Stomach (tissue), 9 donors: ENCODE data around the gene CDC20B. TPM values are rescaled to one million over a fixed set of nuclear protein-coding genes. Genes with fewer than 3 reads are reported as not detected.
"Not testable (repeated sequence)": the region's sequence is repeated elsewhere in the genome, so short reads cannot be mapped to it uniquely, and the experiment has no call there.

Source experiments
- DNase-seq, 2 donors: peaks; one replicate each; pipeline versions ENCODE4 v3.0.0 to v3.0.0-alpha.2; 2013 to 2019
- H3K27ac ChIP-seq, 5 donors: fragments of 200-600 bp in 4 of 5; sonication (generic) in 4 of 5; one replicate each; pipeline ENCODE4 v1.5.1; 2013 to 2019; ENCODE audit warnings: mild to moderate bottlenecking in 1 of 5, moderate library complexity in 1 of 5
- H3K27me3 ChIP-seq, 3 donors: fragments of 200-600 bp; sonication (generic); one replicate each; pipeline ENCODE4 v1.5.1; 2017 to 2019; ENCODE audit warnings: mixed run types in 1 of 3
- H3K36me3 ChIP-seq, 4 donors: fragments of 200-600 bp; sonication (generic); 1 replicate in 3 of 4; 2 replicates in 1 of 4; pipeline ENCODE4 v1.5.1; 2016 to 2019
- H3K4me1 ChIP-seq, 4 donors: fragments of 200-600 bp; sonication (generic); one replicate each; pipeline ENCODE4 v1.5.1; 2016 to 2019
- H3K4me3 ChIP-seq, 4 donors: fragments of 200-600 bp; sonication (generic) in 3 of 4; one replicate each; pipeline ENCODE4 v1.5.1; 2016 to 2019; ENCODE audit warnings: mild to moderate bottlenecking in 1 of 4
- H3K9me3 ChIP-seq, 4 donors: fragments of 200-600 bp; sonication (generic); one replicate each; pipeline ENCODE4 v1.5.1; 2016 to 2019
- CTCF ChIP-seq, 7 experiments: fragments of 450-650 bp in 4 of 7; fragments of 200-600 bp in 3 of 7; sonication (generic) in 3 of 7; IDR thresholded peaks; one replicate each; pipeline ENCODE4 v1.5.1; 2016 to 2019; ENCODE audit warnings: antibody characterized with exemption in 7 of 7, control low read depth in 2 of 7, mild to moderate bottlenecking in 1 of 7
- EP300 ChIP-seq: sonication (generic); formaldehyde crosslinking; IDR thresholded peaks from one replicate; pipeline ENCODE4 v1.6.1; 2017; ENCODE audit warnings: antibody characterized with exemption
- POLR2A ChIP-seq, 4 donors: fragments of 450-650 bp; IDR thresholded peaks; one replicate each; pipeline ENCODE4 v1.6.1; 2016; ENCODE audit warnings: antibody characterized with exemption in 4 of 4, control low read depth in 2 of 4, mild to moderate bottlenecking in 1 of 4, moderate library complexity in 1 of 4
- POLR2AphosphoS5 ChIP-seq, 3 donors: sonication (generic); formaldehyde crosslinking; IDR thresholded peaks; one replicate each; pipeline ENCODE4 v1.6.1; 2016; ENCODE audit warnings: antibody characterized with exemption in 3 of 3
- WGBS, 5 donors: extraction: QIAGEN DNeasy Blood & Tissue Kit in 3 of 5; methylation state at CpG; one replicate each; pipeline versions ENCODE4 v1.1.5 to v1.1.7; 2013 to 2018; 5-methylcytosine and 5-hydroxymethylcytosine counted together
- intact Hi-C: fragments of 100-400 bp; cut with DNase I; formaldehyde crosslinking; loops from one replicate; pipeline ENCODE4 v1.15.1; 2023; ENCODE audit warnings: low total_unique reads
- polyA plus RNA-seq, 3 donors: library from polyadenylated mRNA; stranded (reverse); fragments of 200-250 nt; gene quantifications; one replicate each; pipeline ENCODE4 v1.2.3, GENCODE V29; 2013
- total RNA-seq, 5 donors: library from RNA; depleted of rRNA; stranded (reverse); fragments of >200 nt; gene quantifications; one replicate each; pipeline versions ENCODE4 v1.1.0 to v1.2.3, GENCODE V29; 2014 to 2016
- donor health status: healthy with polysubstance abuse.
- donor health status: Bipolar disorder and iron deficiency.
- donor health status: healthy.

CDC20B gene
- total and polyA plus RNA-seq, 8 donors, result not detected

- H3K27ac ChIP-seq, result no peak overlapping the region
- intact Hi-C loops, result no loop called here
- no peaks in the 10 kb centered on the region for H3K4me1 ChIP-seq
- no peaks in the 10 kb centered on the region for H3K36me3 ChIP-seq
- H3K4me3 ChIP-seq, result no peak overlapping the region
- WGBS, 5 donors, result 70 to 82% (median 81%) methylated on average over 2 to 3 of the region's 3 CpGs
- no peaks in the 10 kb centered on the region for H3K9me3 ChIP-seq
- no peaks in the 10 kb centered on the region for H3K27me3 ChIP-seq
- TF ChIP-seq CTCF (IDR thresholded peaks at IDR 0.05) (no peak), EP300 (no peak)
- DNase-seq, result no peak
Observed at GRCh38 chr5:55114061-55114460, 58.9 kb downstream of the CDC20B start.

GRCh38 chr5:55113327-55113726, 59.6 kb downstream of the CDC20B start:
- no peak overlapping the region for H3K4me3 ChIP-seq

GRCh38 chr5:55110217-55110616, 62.8 kb downstream of the CDC20B start:
- Histone ChIP-seq H3K27me3 (no peaks in the 10 kb centered on the region), H3K4me1 (no peaks in the 10 kb centered on the region), H3K9me3 (no peaks in the 10 kb centered on the region), H3K36me3 (no peaks in the 10 kb centered on the region), H3K4me3 (no peak overlapping the region), H3K27ac (no peak overlapping the region)
- intact Hi-C loops, result no loop called here
- DNase-seq, result no peak
- WGBS, 5 donors, result 80 to 95% (median 94%) methylated on average over 2 of the region's 2 CpGs
- TF ChIP-seq POLR2A (IDR thresholded peaks at IDR 0.05) (no peak), EP300 (no peak), POLR2AphosphoS5 (IDR thresholded peaks at IDR 0.05) (no peak), CTCF (IDR thresholded peaks at IDR 0.05) (no peak)

More at GRCh38 chr5:55113327-55113726, 59.6 kb downstream of the CDC20B start:
- Histone ChIP-seq H3K4me1 (no peaks in the 10 kb centered on the region), H3K27ac (no peak overlapping the region), H3K27me3 (no peaks in the 10 kb centered on the region), H3K9me3 (no peaks in the 10 kb centered on the region), H3K36me3 (no peaks in the 10 kb centered on the region)
- intact Hi-C loops, result no loop called here
- no peak for TF ChIP-seq EP300
- TF ChIP-seq POLR2A (IDR thresholded peaks at IDR 0.05), result no peak
- no peak for TF ChIP-seq CTCF (IDR thresholded peaks at IDR 0.05)
- no peak for TF ChIP-seq POLR2AphosphoS5 (IDR thresholded peaks at IDR 0.05)
- no peak for DNase-seq

- intact Hi-C loops, result no loop called here
- no peaks in the 10 kb centered on the region for H3K4me1 ChIP-seq
- 71 to 83% (median 77%) methylated on average over 3 of the region's 3 CpGs for WGBS, 5 donors
- H3K4me3 ChIP-seq, result no peak overlapping the region
- TF ChIP-seq POLR2A (IDR thresholded peaks at IDR 0.05) (no peak), POLR2AphosphoS5 (IDR thresholded peaks at IDR 0.05) (no peak), EP300 (no peak), CTCF (IDR thresholded peaks at IDR 0.05) (no peak)
- DNase-seq, result no peak
- no peaks in the 10 kb centered on the region for H3K36me3 ChIP-seq
- H3K9me3 ChIP-seq, result no peaks in the 10 kb centered on the region
- H3K27ac ChIP-seq, result no peak overlapping the region
- H3K27me3 ChIP-seq, result no peaks in the 10 kb centered on the region
Observed at GRCh38 chr5:55108661-55109060, 64.3 kb downstream of the CDC20B start.

- DNase-seq, H3K27ac ChIP-seq, H3K36me3 ChIP-seq, intact Hi-C loops, H3K4me1 ChIP-seq, H3K9me3 ChIP-seq, H3K4me3 ChIP-seq, H3K27me3 ChIP-seq: not testable (repeated sequence)
Observed at GRCh38 chr5:55105976-55106375, 67.0 kb downstream of the CDC20B start.
